Panc1 (cell line): Measurements from ENCODE around the gene ILK. TPM values are rescaled to one million over a fixed set of nuclear protein-coding genes. Genes with fewer than 3 reads are reported as not detected.

Experiments
- ATAC-seq: fragments of 200-7000 bp; cut with Tn5 transposase; 2 replicates; pipeline ENCODE4 v1.9.1; 2020; ENCODE audit warnings: mild to moderate bottlenecking, moderate library complexity
- BruUV-seq: library from RNA; stranded (reverse); fragments of 400-500 nt; replicated peaks from 2 replicates; lab custom pipeline; 2021; lab: Mats Ljungman, UMichigan
- CTCF ChIA-PET: fragments of 300-600 bp; sonication (Branson Sonifier 250); formaldehyde crosslinking; loops from one replicate; lab custom pipeline; 2022; ENCODE audit warnings: antibody characterized with exemption; lab: Charles Lee
- POLR2A ChIA-PET: fragments of 300-600 bp; sonication (Branson Sonifier 250); formaldehyde crosslinking; loops from one replicate; lab custom pipeline; 2022; ENCODE audit warnings: antibody characterized with exemption; lab: Charles Lee
- DNase-seq: peaks from one replicate; pipeline ENCODE4 v3.0.0-alpha.2; 2010; ENCODE audit warnings: low read depth, low spot score
- H3K27ac ChIP-seq: 2 replicates; pipeline ENCODE4 v1.5.1; 2011; ENCODE audit warnings: mild to moderate bottlenecking, low read length, inconsistent platforms
- H3K27me3 ChIP-seq: fragments of 200-500 bp; sonication (Bioruptor generic); 2 replicates; pipeline ENCODE4 v1.6.0; 2014; ENCODE audit warnings: low read length, inconsistent platforms; ENCODE audit not compliant: control insufficient read depth, insufficient read depth
- H3K36me3 ChIP-seq: fragments of 200-500 bp; sonication (Bioruptor generic); 2 replicates; pipeline ENCODE4 v1.5.1; 2014; ENCODE audit warnings: inconsistent platforms, mild to moderate bottlenecking, low read length, moderate library complexity; ENCODE audit not compliant: control insufficient read depth, insufficient read depth
- H3K4me1 ChIP-seq: 2 replicates; pipeline ENCODE4 v1.5.1; 2011; ENCODE audit warnings: inconsistent platforms, mild to moderate bottlenecking, low read length, moderate library complexity; ENCODE audit not compliant: control insufficient read depth, insufficient read depth
- H3K4me3 ChIP-seq, 2 experiments: 2 replicates each; pipeline ENCODE4 v1.5.1; 2011 to 2012; ENCODE audit warnings: low read depth in 2 of 2, low read length in 2 of 2, mild to moderate bottlenecking in 2 of 2, inconsistent platforms in 1 of 2, moderate library complexity in 1 of 2
- H3K9me3 ChIP-seq: fragments of 200-500 bp; sonication (Bioruptor generic); 2 replicates; pipeline ENCODE4 v1.5.1; 2014; ENCODE audit warnings: low read depth, mild to moderate bottlenecking, inconsistent platforms, low read length, moderate library complexity; ENCODE audit not compliant: control insufficient read depth, insufficient read depth
- CTCF ChIP-seq: fragments of 450-650 bp; IDR thresholded peaks from 2 replicates; pipeline ENCODE4 v1.5.1; 2017; ENCODE audit warnings: mild to moderate bottlenecking
- POLR2AphosphoS5 ChIP-seq: IDR thresholded peaks from 2 replicates; pipeline ENCODE4 v1.6.1; 2012; ENCODE audit warnings: mild to moderate bottlenecking, low read depth, low read length, moderate library complexity
- SIN3A ChIP-seq: IDR thresholded peaks from 2 replicates; pipeline ENCODE4 v1.6.1; 2012; ENCODE audit warnings: low read depth, mild to moderate bottlenecking, low read length, moderate library complexity, borderline replicate concordance; ENCODE audit not compliant: insufficient read depth
- TCF7L2 ChIP-seq: IDR thresholded peaks from 2 replicates; pipeline ENCODE4 v1.6.1; 2011; ENCODE audit warnings: mild to moderate bottlenecking, low read depth, low read length, inconsistent platforms
- in situ Hi-C: cut with HindIII; loops from 2 replicates; pipeline ENCODE4 v1.10.0; 2016; ENCODE audit warnings: low sequenced_read_pairs, low pct_unique_long_range_greater_than_20kb
- intact Hi-C: fragments of 100-400 bp; cut with micrococcal nuclease; formaldehyde crosslinking; loops from one replicate; pipeline ENCODE4 v1.10.0; 2022; ENCODE audit not compliant: unreplicated experiment
- total RNA-seq: library from RNA; stranded (reverse); gene quantifications from one replicate; pipeline ENCODE4 v1.2.1, GENCODE V29; 2021; ENCODE audit not compliant: unreplicated experiment
- TF ChIP-seq, protein P1 (sequence below), 2 experiments: IDR thresholded peaks; 2 replicates each; pipeline ENCODE4 v1.6.1; 2011 to 2012; ENCODE audit warnings: low read depth in 2 of 2, control low read depth in 1 of 2, low read length in 1 of 2, mild to moderate bottlenecking in 1 of 2, moderate library complexity in 1 of 2; ENCODE audit not compliant: insufficient read depth in 1 of 2

Gene ILK
- total RNA-seq, 1 experiment from 2014 or later = 204 TPM

- in situ Hi-C loops = no loop called here
- no peak overlapping the region for H3K4me3 ChIP-seq
- no TSS peak for BruUV-seq
- H3K9me3 ChIP-seq = no peaks in the 10 kb centered on the region
- no peaks in the 10 kb centered on the region for H3K36me3 ChIP-seq
- H3K27ac ChIP-seq = no peak overlapping the region
- intact Hi-C loops = loop anchor here (10.0 kb wide), 1 partner anchor 734 kb away; no protein-coding TSS in a partner anchor
- ATAC-seq (no peak), DNase-seq (no peak)
- H3K27me3 ChIP-seq = no peaks in the 10 kb centered on the region
- TF ChIP-seq, protein P1, sequence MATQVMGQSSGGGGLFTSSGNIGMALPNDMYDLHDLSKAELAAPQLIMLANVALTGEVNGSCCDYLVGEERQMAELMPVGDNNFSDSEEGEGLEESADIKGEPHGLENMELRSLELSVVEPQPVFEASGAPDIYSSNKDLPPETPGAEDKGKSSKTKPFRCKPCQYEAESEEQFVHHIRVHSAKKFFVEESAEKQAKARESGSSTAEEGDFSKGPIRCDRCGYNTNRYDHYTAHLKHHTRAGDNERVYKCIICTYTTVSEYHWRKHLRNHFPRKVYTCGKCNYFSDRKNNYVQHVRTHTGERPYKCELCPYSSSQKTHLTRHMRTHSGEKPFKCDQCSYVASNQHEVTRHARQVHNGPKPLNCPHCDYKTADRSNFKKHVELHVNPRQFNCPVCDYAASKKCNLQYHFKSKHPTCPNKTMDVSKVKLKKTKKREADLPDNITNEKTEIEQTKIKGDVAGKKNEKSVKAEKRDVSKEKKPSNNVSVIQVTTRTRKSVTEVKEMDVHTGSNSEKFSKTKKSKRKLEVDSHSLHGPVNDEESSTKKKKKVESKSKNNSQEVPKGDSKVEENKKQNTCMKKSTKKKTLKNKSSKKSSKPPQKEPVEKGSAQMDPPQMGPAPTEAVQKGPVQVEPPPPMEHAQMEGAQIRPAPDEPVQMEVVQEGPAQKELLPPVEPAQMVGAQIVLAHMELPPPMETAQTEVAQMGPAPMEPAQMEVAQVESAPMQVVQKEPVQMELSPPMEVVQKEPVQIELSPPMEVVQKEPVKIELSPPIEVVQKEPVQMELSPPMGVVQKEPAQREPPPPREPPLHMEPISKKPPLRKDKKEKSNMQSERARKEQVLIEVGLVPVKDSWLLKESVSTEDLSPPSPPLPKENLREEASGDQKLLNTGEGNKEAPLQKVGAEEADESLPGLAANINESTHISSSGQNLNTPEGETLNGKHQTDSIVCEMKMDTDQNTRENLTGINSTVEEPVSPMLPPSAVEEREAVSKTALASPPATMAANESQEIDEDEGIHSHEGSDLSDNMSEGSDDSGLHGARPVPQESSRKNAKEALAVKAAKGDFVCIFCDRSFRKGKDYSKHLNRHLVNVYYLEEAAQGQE (IDR thresholded peaks at IDR 0.05; ENCODE audit: insufficient read depth in 1 of 2, low read depth in 2 of 2, low read length in 1 of 2) = no peak
- no peak for TF ChIP-seq TCF7L2
- TF ChIP-seq SIN3A = no peak
- no peak for TF ChIP-seq POLR2AphosphoS5
- no peak for TF ChIP-seq CTCF
- no peaks in the 10 kb centered on the region for H3K4me1 ChIP-seq
- POLR2A ChIA-PET = no interaction called here
- CTCF ChIA-PET = no interaction called here
Measured at GRCh38 chr11:6561288-6561687, 42.3 kb upstream of the ILK start.

DNA sequence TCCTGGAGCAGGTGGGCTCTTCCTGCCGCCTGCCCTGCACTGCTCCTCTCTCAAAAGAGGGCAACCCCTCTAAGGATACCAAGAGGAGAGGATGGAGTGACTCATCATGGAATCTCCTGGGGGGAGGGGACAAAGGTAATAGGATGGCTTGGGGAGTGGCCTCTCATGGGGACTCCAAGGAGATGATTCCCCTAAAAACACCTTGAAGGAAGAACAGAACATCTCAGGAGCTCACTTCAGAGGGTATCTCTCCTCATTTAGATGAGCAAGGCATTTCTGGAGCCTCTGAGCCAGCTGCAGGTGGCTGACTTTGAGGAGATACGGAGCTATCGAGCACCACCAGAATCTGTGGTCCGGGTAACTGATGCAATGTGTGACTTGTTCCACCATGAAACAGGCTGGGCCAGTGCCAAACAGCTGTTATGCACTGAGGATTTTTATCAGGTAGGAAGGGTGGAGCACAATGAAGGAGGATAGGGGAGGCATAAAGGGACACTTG, 40.4 kb upstream of the ILK start:
- Histone ChIP-seq H3K4me1 (no peaks in the 10 kb centered on the region), H3K36me3 (no peaks in the 10 kb centered on the region), H3K27me3 (no peaks in the 10 kb centered on the region), H3K9me3 (no peaks in the 10 kb centered on the region), H3K27ac (no peak overlapping the region), H3K4me3 (no peak overlapping the region)
- intact Hi-C loops (loop anchor here (10.0 kb wide), 1 partner anchor 732 kb away; no protein-coding TSS in a partner anchor), in situ Hi-C loops (no loop called here)
- BruUV-seq = no TSS peak
- ATAC-seq (no peak), DNase-seq (no peak)
- ChIA-PET CTCF (no interaction called here), POLR2A (no interaction called here)
- no peak for TF ChIP-seq CTCF
- no peak for TF ChIP-seq POLR2AphosphoS5
- TF ChIP-seq TCF7L2 = no peak
- TF ChIP-seq, protein P1 (IDR thresholded peaks at IDR 0.05; ENCODE audit: insufficient read depth in 1 of 2, low read depth in 2 of 2, low read length in 1 of 2) = no peak
